ENCODE data around the gene CRYZL1. TPM values are rescaled to one million over a fixed set of nuclear protein-coding genes. Genes with fewer than 3 reads are reported as not detected.

Gene CRYZL1
- total RNA-seq, 2 experiments from 2014 or later: 28.6 to 30.5 TPM

DNA sequence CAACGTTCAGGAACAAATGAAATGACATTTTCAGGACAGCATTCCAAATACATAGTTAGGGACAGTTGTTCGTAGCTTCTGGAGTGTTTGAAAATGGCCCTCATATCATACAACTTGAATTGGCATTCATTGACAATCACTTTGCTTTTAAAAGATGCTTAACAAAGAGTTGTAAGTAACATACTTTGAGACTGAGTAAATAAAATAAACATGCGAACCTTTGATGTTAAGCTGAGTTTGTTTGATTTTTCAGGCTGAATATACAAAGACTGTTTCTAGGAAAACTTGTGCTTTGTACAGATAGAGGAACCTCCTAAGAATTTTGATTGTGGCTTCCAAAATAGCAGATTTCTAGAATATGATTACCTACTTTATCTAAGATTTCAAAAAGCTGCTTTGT lies 46.1 kb upstream of the CRYZL1 start:
- ATAC-seq (ENCODE audit: poor library complexity): no peak
- Histone ChIP-seq H3K4me1 (ENCODE audit: insufficient read depth, low read length) (no peaks in the 10 kb centered on the region), H3K9me3 (ENCODE audit: control insufficient read depth in 1 of 2, insufficient read depth in 1 of 2, low read length in 2 of 2) (no peaks in the 10 kb centered on the region), H3K27me3 (ENCODE audit: control insufficient read depth in 1 of 2, insufficient read depth in 2 of 2, low read length in 2 of 2) (no peaks in the 10 kb centered on the region), H3K27ac (ENCODE audit: low read depth in 1 of 2, low read length in 2 of 2) (no peak overlapping the region), H3K36me3 (ENCODE audit: insufficient read depth, low read length) (no peaks in the 10 kb centered on the region), H3K4me3 (ENCODE audit: low read length) (no peak overlapping the region)
- ChIA-PET POLR2A (interaction anchor here (0.6 to 1.0 kb wide), 2 partner anchors 20 to 505 kb away, joined by 3 read pairs; no protein-coding TSS in a partner anchor), CTCF (interaction anchor here (0.7 kb wide), 1 partner anchor 10 kb away, joined by 3 read pairs; no protein-coding TSS in a partner anchor)
- Mint-ChIP-seq H3K36me3 (ENCODE audit: low read depth) (no peaks in the 10 kb centered on the region), H3K27me3 (no peaks in the 10 kb centered on the region), H3K27ac (no peak overlapping the region), H3K9me3 (no peaks in the 10 kb centered on the region), H3K4me1 (ENCODE audit: low read depth) (no peaks in the 10 kb centered on the region), H3K4me3 (no peak overlapping the region)
- no peak for DNase-seq
- intact Hi-C loops (cut with DNase I, micrococcal nuclease): no loop called here
- TF ChIP-seq, protein P1, sequence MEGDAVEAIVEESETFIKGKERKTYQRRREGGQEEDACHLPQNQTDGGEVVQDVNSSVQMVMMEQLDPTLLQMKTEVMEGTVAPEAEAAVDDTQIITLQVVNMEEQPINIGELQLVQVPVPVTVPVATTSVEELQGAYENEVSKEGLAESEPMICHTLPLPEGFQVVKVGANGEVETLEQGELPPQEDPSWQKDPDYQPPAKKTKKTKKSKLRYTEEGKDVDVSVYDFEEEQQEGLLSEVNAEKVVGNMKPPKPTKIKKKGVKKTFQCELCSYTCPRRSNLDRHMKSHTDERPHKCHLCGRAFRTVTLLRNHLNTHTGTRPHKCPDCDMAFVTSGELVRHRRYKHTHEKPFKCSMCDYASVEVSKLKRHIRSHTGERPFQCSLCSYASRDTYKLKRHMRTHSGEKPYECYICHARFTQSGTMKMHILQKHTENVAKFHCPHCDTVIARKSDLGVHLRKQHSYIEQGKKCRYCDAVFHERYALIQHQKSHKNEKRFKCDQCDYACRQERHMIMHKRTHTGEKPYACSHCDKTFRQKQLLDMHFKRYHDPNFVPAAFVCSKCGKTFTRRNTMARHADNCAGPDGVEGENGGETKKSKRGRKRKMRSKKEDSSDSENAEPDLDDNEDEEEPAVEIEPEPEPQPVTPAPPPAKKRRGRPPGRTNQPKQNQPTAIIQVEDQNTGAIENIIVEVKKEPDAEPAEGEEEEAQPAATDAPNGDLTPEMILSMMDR (IDR thresholded peaks at IDR 0.05): no peak

DNA sequence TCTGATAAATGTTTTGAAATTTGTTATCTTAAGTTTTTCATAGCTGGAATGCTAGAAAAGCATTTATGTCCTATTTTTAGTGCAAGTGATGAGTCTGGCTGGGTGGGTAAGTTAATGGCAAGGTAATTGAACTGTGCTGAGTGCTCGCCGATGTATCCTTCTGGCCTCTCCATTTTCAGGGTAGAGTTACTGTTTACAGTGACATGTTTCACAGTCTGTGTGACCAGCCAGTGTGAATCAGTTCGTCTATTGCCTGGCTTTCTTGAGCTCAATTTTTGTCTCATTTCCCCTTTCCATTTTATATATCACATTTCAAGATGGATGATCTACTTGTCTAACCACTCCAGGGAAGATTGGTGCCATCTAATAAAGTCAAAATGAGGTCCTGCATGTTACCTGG lies 44.8 kb upstream of the CRYZL1 start:
- Mint-ChIP-seq H3K4me3 (no peak overlapping the region), H3K27me3 (no peaks in the 10 kb centered on the region), H3K4me1 (ENCODE audit: low read depth) (no peaks in the 10 kb centered on the region), H3K27ac (no peak overlapping the region), H3K36me3 (ENCODE audit: low read depth) (no peaks in the 10 kb centered on the region), H3K9me3 (no peaks in the 10 kb centered on the region)
- no peaks in the 10 kb centered on the region for H3K4me1 ChIP-seq (ENCODE audit: insufficient read depth, low read length)
- H3K9me3 ChIP-seq (ENCODE audit: control insufficient read depth in 1 of 2, insufficient read depth in 1 of 2, low read length in 2 of 2): no peaks in the 10 kb centered on the region
- intact Hi-C loops (cut with DNase I, micrococcal nuclease): no loop called here
- DNase-seq: no peak
- TF ChIP-seq, protein P1 (IDR thresholded peaks at IDR 0.05): no peak
- no peak overlapping the region for H3K4me3 ChIP-seq (ENCODE audit: low read length)
- ChIA-PET CTCF (interaction anchor here (1.6 kb wide), 1 partner anchor 38 kb away, joined by 3 read pairs; no protein-coding TSS in a partner anchor), POLR2A (no interaction called here)
- H3K27me3 ChIP-seq (ENCODE audit: control insufficient read depth in 1 of 2, insufficient read depth in 2 of 2, low read length in 2 of 2): no peaks in the 10 kb centered on the region
- H3K27ac ChIP-seq (ENCODE audit: low read depth in 1 of 2, low read length in 2 of 2): no peak overlapping the region
- H3K36me3 ChIP-seq (ENCODE audit: insufficient read depth, low read length): no peaks in the 10 kb centered on the region
- no peak for ATAC-seq (ENCODE audit: poor library complexity)

DNA sequence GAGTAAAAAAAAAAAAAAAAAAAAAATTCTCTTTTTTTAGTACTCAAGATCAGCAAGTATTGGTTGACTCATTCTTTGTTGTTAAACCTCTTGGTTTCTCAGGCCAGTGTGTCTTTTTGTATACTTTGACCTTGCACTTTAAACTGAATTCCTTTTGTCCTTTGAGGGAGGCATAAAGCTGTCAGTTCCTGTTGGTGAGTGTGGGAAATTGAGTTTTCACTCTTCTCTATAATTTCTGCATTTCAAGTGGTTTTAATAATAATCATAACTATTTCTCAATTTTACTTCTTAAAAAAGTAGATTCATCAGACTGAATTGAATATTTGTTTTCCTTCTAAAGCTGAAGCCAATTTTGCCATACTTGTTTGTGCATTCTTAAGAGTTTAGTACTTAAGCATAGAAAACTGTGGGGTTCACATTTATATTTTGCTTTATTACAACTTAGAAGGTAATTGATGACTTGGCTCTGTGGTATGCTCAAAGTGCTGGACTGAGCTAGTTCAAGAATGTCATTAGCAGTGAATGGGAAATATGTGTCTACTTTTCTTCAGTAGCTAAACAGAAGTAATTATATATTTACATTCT lies 44.2 kb upstream of the CRYZL1 start:
- Mint-ChIP-seq H3K4me3 (no peak overlapping the region), H3K36me3 (ENCODE audit: low read depth) (no peaks in the 10 kb centered on the region), H3K9me3 (no peaks in the 10 kb centered on the region), H3K4me1 (ENCODE audit: low read depth) (no peaks in the 10 kb centered on the region), H3K27me3 (no peaks in the 10 kb centered on the region), H3K27ac (no peak overlapping the region)
- no peaks in the 10 kb centered on the region for H3K9me3 ChIP-seq (ENCODE audit: control insufficient read depth in 1 of 2, insufficient read depth in 1 of 2, low read length in 2 of 2)
- POLR2A ChIA-PET: interaction anchor here (0.6 kb wide), 1 partner anchor 367 kb away, joined by 4 read pairs; no protein-coding TSS in a partner anchor
- no peak overlapping the region for H3K4me3 ChIP-seq (ENCODE audit: low read length)
- no peaks in the 10 kb centered on the region for H3K4me1 ChIP-seq (ENCODE audit: insufficient read depth, low read length)
- no peak overlapping the region for H3K27ac ChIP-seq (ENCODE audit: low read depth in 1 of 2, low read length in 2 of 2)
- TF ChIP-seq, protein P1 (IDR thresholded peaks at IDR 0.05): no peak
- ATAC-seq (ENCODE audit: poor library complexity): no peak
- H3K27me3 ChIP-seq (ENCODE audit: control insufficient read depth in 1 of 2, insufficient read depth in 2 of 2, low read length in 2 of 2): no peaks in the 10 kb centered on the region
- H3K36me3 ChIP-seq (ENCODE audit: insufficient read depth, low read length): no peaks in the 10 kb centered on the region
- intact Hi-C loops (cut with DNase I, micrococcal nuclease): no loop called here
- CTCF ChIA-PET: interaction anchor here (1.6 kb wide), 1 partner anchor 38 kb away, joined by 3 read pairs; no protein-coding TSS in a partner anchor
- DNase-seq: no peak
